HG02884 (cell line): ENCODE measurements around the gene GRID2.

Experiments used
- ATAC-seq: cut with Tn5 transposase; IDR thresholded peaks from one replicate; pipeline ENCODE4 v1.9.1; 2021; ENCODE audit warnings: mild to moderate bottlenecking, moderate library complexity; ENCODE audit not compliant: unreplicated experiment

GRID2 gene

GRCh38 chr4:93730251-93730650 lies 1426.5 kb downstream of the GRID2 start:
- ATAC-seq, result no peak

DNA sequence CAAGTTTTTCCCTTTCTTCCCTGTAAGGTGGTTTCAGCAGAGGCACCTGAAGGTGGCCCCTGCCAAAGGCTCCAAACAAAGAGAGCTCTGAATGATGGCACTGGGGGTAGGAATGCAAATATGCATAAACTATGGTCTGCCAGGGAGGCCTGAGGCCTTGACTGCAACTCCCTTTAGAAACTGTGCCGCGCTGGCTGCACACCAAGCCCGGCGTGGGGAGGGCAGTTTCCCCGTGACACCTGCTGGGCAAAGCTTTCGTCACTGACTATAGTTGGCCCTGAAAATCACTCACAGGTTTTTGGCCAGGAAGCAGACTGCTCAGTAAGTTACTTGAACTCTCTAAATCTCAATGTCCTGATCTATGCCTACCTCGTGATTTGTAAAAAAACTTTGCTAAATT lies 1427.0 kb downstream of the GRID2 start:
- ATAC-seq, result no peak

DNA sequence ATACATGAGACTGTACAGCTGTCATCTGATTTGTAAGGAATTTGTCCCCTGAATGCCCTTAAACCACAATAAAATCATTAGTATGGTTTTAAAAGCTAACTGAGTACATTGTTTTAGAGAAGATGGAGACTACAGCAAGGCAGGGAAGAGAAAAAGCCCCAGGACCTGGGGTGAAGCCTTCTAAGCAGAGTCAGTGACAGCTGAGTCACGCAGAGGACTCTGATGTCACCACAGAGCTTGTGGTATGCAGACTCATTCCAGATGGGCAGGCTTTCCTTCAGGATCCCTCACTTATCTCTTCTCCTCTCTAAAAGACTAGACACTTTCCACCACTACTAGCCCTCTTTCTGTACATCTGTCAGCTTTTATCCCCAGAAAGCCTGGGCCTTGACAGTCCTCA lies 1427.7 kb downstream of the GRID2 start:
- peak; percentile 62 for ATAC-seq

GRCh38 chr4:93732509-93732908 lies 1428.7 kb downstream of the GRID2 start:
- ATAC-seq, result no peak

GRCh38 chr4:93740890-93741289 lies 1437.1 kb downstream of the GRID2 start:
- ATAC-seq, result no peak

- ATAC-seq, result no peak
Measured at GRCh38 chr4:93743022-93743421, 1439.3 kb downstream of the GRID2 start.

DNA sequence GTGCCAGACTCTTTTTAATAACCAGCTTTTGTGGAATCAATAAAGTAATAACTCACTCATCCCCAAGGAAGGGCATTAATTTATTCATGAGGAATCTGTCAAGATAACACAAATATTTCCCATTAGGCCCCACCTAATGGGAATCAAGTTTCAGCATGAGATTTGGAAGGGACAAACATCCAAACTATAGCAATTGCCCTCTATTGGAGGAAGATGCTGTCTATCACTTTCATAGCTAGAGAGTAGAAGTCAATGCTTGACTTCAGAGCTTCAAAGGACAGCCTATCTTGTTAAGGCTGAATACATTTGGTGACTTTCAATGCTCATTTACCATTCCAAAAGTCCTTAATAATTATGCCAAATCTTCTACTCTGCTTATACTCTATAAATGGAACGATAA lies 1439.9 kb downstream of the GRID2 start:
- no peak for ATAC-seq

DNA sequence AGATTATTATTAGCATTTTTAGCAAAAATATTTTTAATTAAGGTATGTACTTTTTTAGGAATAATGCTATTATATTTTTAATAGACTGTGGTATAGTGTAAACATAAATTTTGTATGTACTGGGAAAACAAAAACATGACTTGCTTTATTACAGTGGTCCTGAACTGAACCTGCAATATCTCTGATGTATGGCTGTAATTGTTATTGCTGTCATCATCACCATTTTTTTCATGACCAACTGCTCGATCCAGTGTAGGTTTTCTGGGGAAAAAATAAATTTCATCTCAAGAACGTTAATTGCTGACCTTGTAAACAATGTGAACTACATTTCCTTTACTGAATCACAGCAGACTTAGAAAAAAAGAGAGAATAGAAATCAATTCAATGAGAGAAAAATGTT lies 1441.2 kb downstream of the GRID2 start:
- ATAC-seq, result no peak

DNA sequence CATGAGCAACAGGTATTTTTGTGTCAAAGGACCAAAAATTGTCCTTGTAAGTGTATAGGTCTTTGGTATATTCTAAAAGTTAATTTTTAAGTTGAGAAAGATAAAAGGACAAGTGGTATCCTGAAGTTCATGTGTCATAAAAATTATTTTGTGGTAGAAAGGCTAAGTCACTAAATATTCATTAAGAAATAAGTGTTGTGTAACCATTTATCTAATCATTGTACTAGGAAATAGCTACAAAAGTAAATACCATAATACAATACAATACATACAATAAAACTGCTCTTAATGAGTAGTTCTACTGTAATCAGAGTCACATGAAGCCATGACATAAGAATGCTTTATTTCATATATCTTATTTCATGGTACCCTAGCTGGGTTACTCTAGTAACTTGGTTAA lies 1442.3 kb downstream of the GRID2 start:
- ATAC-seq, result no peak

DNA sequence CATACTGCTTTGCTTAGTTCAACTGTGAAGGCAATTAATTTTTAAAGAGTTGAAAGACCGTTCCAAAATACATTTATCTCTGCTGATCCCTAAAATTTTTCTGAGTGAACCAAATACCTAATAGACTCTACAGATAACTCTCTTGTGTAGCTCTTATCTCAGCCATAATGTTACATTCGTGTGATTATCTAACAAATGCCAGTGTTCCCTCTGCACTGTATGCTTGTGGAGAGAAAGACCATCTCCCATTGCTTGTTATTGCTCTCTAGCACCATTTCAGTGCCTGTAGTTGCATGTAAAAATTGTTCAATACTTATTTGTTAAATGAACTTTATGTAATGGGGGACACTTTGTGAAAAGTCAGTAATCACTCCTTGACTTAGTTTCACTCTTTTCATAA lies 1443.5 kb downstream of the GRID2 start:
- no peak for ATAC-seq

- ATAC-seq, result peak; percentile 30
Measured at GRCh38 chr4:93748373-93749291, 1444.9 kb downstream of the GRID2 start.

GRCh38 chr4:93749292-93749761 lies 1445.6 kb downstream of the GRID2 start:
- ATAC-seq, result peak; percentile 82

DNA sequence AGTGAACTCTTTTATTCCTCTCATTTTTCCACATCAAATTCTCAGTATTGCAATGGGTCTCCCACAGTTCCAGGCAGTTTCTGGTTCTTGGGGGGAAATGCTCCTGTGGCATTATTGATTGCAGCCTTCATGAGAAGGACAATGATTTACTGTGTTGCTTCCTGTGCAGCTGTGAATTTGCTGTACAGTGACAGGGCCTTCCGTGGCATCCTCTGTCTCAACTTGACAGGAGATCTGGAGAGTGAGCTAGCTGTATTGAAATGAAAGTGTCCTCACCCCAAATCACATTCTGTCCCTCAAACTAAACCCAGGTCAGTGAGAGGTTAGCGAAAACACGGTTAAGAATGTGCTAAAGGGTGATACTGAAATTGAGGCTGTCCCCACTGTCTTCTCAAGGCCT lies 1447.6 kb downstream of the GRID2 start:
- ATAC-seq, result no peak

- no peak for ATAC-seq
Measured at GRCh38 chr4:93756101-93756500, 1452.3 kb downstream of the GRID2 start.

- no peak for ATAC-seq
Measured at GRCh38 chr4:93759506-93759905, 1455.7 kb downstream of the GRID2 start.

DNA sequence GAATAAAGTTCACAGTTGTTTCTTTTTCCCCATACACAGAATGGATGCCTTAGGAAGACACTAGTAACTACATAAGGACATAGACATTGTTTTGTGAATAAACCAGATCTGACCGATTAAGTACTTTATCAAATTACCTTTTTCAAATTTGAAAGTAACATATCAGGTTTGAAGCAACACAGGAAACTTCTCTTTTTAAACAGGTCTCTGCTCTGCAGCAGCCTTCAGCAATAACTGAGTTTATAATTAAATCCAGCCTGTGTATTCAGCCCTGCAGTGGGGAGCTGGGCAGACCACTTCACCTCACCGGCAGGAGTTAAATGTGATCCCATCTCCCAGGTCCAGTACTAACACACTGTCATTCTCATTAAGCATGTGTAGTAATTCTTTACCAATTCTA lies 1456.5 kb downstream of the GRID2 start:
- no peak for ATAC-seq

DNA sequence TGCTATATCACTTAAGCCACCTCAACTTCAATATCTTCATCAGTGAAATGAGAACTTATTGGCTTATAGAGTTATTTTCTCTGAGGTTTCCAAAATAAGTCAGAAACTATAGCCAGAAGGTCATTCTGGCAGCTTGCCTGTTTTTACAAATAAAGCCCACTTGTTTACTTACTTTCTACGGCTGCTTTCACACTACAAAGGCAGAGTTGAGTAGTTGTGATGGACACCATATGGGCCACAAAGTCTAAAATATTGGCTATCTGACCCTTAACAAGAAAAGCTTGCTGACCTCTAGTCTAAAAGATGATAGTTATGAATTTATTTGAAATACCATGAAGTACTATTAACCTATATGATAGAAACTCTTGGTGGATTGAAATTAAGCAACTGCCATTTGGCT lies 1457.5 kb downstream of the GRID2 start:
- ATAC-seq, result no peak

DNA sequence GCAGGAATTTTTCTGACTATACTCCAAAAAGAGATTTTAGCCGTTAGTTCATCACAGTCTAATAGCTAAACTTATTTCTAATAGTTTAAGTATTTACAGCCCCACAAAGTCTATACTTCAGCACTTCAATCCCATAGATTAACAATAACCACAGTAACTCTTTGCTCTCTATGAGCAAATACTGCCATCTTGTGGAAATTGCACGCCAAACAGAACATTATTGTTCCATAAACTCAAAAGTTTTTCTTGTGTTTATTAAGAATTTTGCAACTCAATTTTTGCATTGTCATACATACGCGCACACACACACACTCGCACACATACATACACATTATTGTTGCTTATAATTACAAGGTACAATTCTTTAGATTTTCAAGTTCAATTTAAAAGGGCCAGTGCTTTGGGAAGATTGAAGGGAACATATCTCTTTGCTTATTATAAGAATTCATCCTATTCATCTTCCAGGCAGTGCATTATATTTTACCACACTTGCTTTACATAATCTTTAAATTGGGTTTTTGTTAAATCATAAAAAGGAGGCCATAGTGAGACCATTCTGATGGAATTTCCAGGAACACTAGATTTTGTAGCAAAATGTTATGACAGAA lies 1461.0 kb downstream of the GRID2 start:
- ATAC-seq, result peak; percentile 73

- no peak for ATAC-seq
Measured at GRCh38 chr4:93767917-93768316, 1464.2 kb downstream of the GRID2 start.

GRCh38 chr4:93770201-93770600 lies 1466.4 kb downstream of the GRID2 start:
- no peak for ATAC-seq

DNA sequence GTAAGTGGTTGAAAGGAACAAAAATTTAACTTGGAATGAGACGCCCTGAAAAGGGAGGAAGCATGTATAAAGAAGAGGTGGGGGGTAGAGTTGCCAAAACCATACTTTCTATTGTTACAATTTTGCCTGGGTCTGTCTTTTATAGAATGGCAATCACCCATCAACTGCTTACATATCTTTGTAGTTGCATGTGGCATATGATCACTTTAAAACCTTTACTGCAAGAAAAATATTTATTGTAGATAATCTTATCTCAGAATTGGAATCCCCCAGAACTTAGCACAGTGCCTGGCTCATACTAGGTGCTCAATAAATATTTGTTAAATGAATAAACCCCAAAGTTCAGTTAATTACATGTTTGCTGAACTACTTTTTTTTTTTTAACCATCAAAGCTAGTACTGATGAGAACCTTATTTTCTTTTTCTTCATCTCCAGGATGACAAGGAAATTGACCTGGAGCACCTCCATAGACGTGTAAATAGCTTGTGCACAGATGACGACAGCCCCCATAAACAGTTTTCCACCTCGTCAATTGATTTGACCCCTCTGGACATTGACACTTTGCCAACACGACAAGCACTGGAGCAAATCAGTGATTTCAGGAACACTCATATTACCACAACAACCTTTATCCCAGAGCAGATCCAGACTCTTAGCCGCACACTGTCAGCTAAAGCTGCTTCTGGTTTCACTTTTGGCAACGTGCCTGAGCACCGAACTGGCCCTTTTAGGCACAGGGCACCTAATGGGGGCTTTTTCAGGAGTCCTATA lies 1468.1 kb downstream of the GRID2 start:
- no peak for ATAC-seq

GRCh38 chr4:93772858-93773257 lies 1469.1 kb downstream of the GRID2 start:
- no peak for ATAC-seq
